PFSK-1 (cell line): ENCODE results near the gene MPO.

Experiments used
- FOXP2 ChIP-seq: optimal IDR thresholded peaks from 2 replicates; pipeline ENCODE3; 2011; ENCODE audit warnings: borderline replicate concordance, control low read depth, inconsistent platforms; ENCODE audit not compliant: insufficient read depth; ENCODE audit errors: extremely low read length, extremely low read depth
- POLR2AphosphoS5 ChIP-seq: IDR thresholded peaks from 2 replicates; pipeline ENCODE4 v1.6.1; 2012; ENCODE audit warnings: low read depth, mild to moderate bottlenecking, control low read depth, low read length, moderate library complexity
- SIN3A ChIP-seq: IDR thresholded peaks from 2 replicates; pipeline ENCODE4 v1.6.1; 2012; ENCODE audit warnings: mild to moderate bottlenecking, low read length, moderate library complexity, borderline replicate concordance; ENCODE audit not compliant: insufficient read depth
- TAF1 ChIP-seq: IDR thresholded peaks from 2 replicates; pipeline ENCODE4 v1.6.1; 2012; ENCODE audit warnings: low read length, control low read depth, borderline replicate concordance; ENCODE audit not compliant: insufficient read depth
- TF ChIP-seq, protein P1 (sequence below), 2 experiments: IDR thresholded peaks; 2 replicates each; pipeline versions ENCODE4 v1.6.1 to v1.8.0; 2011 to 2012; ENCODE audit warnings: low read depth in 2 of 2, low read length in 2 of 2, control low read depth in 1 of 2, inconsistent platforms in 1 of 2, mild to moderate bottlenecking in 1 of 2, moderate library complexity in 1 of 2; ENCODE audit not compliant: insufficient read depth in 1 of 2

Gene MPO

DNA sequence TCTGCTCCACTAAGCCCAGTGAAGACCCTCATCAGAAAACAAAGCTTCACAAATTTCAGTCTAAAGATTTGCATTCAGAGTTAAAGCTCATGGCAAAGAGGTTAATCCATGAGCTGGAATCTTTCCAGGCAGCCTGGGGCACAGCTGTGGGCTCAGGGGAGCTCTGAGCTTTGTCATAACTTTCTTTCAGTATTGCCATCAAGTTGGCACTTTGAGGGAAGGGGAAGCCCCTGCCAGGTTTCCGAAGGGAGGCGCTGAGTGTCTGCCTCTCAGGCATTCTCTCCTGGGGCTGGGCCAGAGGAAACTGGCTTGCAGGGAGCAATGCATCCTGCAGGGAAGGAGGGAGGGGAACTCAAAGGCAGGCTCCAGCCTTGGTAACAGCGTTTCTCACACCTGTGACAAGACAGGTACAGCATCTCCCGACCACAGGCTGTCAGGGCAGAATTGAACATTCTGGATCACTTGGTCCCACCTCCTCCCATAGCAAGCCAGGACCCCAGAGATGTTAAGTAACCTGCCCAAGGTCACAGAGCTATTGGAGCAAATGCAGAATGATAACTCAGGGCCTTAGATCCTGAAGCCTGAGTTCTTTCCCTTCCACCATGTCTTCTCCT is 38.5 kb downstream of the MPO start:
- TF ChIP-seq, protein P1, sequence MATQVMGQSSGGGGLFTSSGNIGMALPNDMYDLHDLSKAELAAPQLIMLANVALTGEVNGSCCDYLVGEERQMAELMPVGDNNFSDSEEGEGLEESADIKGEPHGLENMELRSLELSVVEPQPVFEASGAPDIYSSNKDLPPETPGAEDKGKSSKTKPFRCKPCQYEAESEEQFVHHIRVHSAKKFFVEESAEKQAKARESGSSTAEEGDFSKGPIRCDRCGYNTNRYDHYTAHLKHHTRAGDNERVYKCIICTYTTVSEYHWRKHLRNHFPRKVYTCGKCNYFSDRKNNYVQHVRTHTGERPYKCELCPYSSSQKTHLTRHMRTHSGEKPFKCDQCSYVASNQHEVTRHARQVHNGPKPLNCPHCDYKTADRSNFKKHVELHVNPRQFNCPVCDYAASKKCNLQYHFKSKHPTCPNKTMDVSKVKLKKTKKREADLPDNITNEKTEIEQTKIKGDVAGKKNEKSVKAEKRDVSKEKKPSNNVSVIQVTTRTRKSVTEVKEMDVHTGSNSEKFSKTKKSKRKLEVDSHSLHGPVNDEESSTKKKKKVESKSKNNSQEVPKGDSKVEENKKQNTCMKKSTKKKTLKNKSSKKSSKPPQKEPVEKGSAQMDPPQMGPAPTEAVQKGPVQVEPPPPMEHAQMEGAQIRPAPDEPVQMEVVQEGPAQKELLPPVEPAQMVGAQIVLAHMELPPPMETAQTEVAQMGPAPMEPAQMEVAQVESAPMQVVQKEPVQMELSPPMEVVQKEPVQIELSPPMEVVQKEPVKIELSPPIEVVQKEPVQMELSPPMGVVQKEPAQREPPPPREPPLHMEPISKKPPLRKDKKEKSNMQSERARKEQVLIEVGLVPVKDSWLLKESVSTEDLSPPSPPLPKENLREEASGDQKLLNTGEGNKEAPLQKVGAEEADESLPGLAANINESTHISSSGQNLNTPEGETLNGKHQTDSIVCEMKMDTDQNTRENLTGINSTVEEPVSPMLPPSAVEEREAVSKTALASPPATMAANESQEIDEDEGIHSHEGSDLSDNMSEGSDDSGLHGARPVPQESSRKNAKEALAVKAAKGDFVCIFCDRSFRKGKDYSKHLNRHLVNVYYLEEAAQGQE (IDR thresholded peaks at IDR 0.05; ENCODE audit: insufficient read depth in 1 of 2, low read depth in 2 of 2, low read length in 2 of 2) = no peak
- TF ChIP-seq TAF1 = no peak
- TF ChIP-seq FOXP2 = no peak
- TF ChIP-seq POLR2AphosphoS5 = no peak
- no peak for TF ChIP-seq SIN3A

DNA sequence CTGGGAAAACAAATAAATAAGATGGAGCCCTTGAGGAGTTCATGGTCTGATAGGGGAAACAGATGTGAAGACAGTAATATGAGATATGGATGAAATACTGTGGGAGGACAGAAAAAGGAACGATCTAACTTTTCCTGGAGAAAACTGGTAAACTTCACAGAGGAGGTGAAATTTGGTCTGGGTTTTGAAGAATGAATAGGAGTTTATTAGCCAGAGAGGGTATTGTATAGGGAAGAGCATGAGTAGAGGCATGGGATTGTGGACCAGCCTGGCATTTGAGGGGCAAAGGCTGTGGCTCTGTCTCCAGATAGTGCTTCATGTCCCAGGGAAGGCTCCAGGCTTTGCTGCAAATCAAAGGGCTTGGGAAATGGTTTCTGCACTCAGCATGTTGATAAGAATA is 40.7 kb downstream of the MPO start:
- TF ChIP-seq FOXP2 = no peak
- TF ChIP-seq, protein P1 (IDR thresholded peaks at IDR 0.05; ENCODE audit: insufficient read depth in 1 of 2, low read depth in 2 of 2, low read length in 2 of 2) = no peak
- no peak for TF ChIP-seq TAF1
- no peak for TF ChIP-seq POLR2AphosphoS5
- no peak for TF ChIP-seq SIN3A

DNA sequence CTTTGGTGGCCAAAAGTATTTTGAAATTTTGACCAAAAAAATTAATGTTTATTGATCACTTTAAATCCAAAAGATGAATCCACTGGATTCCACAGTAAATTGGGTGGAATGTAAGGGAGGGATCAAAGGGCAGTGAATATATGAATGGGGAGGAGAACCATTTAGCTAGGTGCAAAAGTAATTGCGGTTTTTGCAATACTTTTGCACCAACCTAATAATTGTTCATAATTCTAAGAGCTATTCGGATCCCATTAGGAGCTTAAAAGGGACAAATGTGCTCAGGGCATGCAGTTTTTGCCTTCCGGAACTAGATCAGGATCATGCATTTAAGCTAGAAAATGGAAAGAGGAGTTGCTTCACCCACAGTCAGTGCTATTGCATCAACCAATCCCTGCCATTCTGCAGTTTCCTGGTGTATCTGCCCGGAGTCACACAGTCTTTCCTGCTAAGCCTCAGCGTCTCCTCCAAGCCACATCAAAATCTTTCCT is 42.5 kb downstream of the MPO start, which contains the start of gene LPO:
Gene LPO (plus strand): TSS at position 438 of the 488 bp plus-strand sequence. CDS start 4,396 bp downstream, outside the sequence.
- TF ChIP-seq TAF1 = no peak
- TF ChIP-seq, protein P1 (IDR thresholded peaks at IDR 0.05; ENCODE audit: insufficient read depth in 1 of 2, low read depth in 2 of 2, low read length in 2 of 2) = no peak
- no peak for TF ChIP-seq SIN3A

DNA sequence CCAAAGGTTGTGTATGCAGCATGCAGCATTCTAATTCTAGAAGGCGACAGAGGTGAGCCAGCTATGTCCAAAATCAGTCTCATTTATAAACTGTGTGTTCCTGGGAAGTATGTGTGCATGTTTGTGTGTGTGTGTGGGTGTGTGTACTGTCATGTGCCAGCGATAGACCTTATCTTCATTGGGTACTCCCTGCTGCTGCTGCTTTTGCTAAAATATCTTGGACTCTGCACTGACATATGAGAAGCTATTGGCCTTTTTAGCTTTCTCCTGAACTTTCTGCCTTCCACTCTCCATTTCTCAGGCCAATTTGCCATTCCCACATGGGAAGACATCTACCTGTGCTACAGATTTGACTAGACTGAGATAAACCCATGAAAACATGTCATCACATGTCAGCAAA is 44.3 kb downstream of the MPO start:
- TF ChIP-seq FOXP2 = no peak
- no peak for TF ChIP-seq SIN3A
- no peak for TF ChIP-seq TAF1
- TF ChIP-seq POLR2AphosphoS5 = no peak
- TF ChIP-seq, protein P1 (IDR thresholded peaks at IDR 0.05; ENCODE audit: insufficient read depth in 1 of 2, low read depth in 2 of 2, low read length in 2 of 2) = no peak
